ENCODE data around the gene NOS3. TPM values are rescaled to one million over a fixed set of nuclear protein-coding genes. Genes with fewer than 3 reads are reported as not detected.

The NOS3 gene
- total and polyA plus RNA-seq, 9 of the 15 experiments (the other 6 are each of a cell fraction or from before 2014, with no cell fraction given) = 1.1 to 121 (median 23.6) TPM

- TF ChIP-seq VEZF1 (CRISPR knock-in tag; IDR thresholded peaks at IDR 0.05) (peak; percentile 99), CBX1 (IDR thresholded peaks at IDR 0.05; ENCODE audit: low read depth) (0 out of 2 replicates have a peak, but pooled peaks have one; percentile 38), TSHZ1 (CRISPR knock-in tag; IDR thresholded peaks at IDR 0.05) (no peak), MAZ (CRISPR knock-in tag; conservative IDR thresholded peaks at IDR 0.05 in 1 of 2, IDR thresholded peaks at IDR 0.05 in 1 of 2) (peak; percentile 99), SAP30 (IDR thresholded peaks at IDR 0.05; ENCODE audit: borderline replicate concordance, insufficient read depth, low read depth, low read length, poor library complexity, severe bottlenecking) (peak; percentile 17), SMC3 (conservative IDR thresholded peaks at IDR 0.05; ENCODE audit: insufficient read depth, low read depth, low read length) (peak; percentile 34; the same call in 1 of the 2 replicates), ADNP (tag; IDR thresholded peaks at IDR 0.05) (no peak), UBTF (IDR thresholded peaks at IDR 0.05; ENCODE audit: borderline replicate concordance in 1 of 2, low read depth in 2 of 2, low read length in 2 of 2) (0 out of 4 replicates have a peak, but pooled peaks of 1 of the 2 experiments have one; percentile 17), SMARCA5 (IDR thresholded peaks at IDR 0.05) (no peak; the same call in 1 of the 2 replicates), PCBP1 (IDR thresholded peaks at IDR 0.05; ENCODE audit: low read depth, low read length, poor library complexity, severe bottlenecking) (peak; percentile 72), CHD2 (IDR thresholded peaks at IDR 0.05; ENCODE audit: low read depth, low read length) (no peak), CBX2 (IDR thresholded peaks at IDR 0.05; ENCODE audit: insufficient read depth, low read length, poor library complexity, severe bottlenecking) (no peak), DACH1 (IDR thresholded peaks at IDR 0.05; ENCODE audit: partially characterized antibody) (no peak), POLR2A (conservative IDR thresholded peaks at IDR 0.05) (peak; percentile 77), ZNF311 (CRISPR knock-in tag; IDR thresholded peaks at IDR 0.05) (no peak), ZNF644 (tag; IDR thresholded peaks at IDR 0.05; ENCODE audit: low read depth) (peak; percentile 98), NEUROD1 (IDR thresholded peaks at IDR 0.05; ENCODE audit: borderline replicate concordance, low read depth, low read length, partially characterized antibody) (peak; percentile 7), NFXL1 (CRISPR knock-in tag; IDR thresholded peaks at IDR 0.05) (no peak), ZNF12 (CRISPR knock-in tag; IDR thresholded peaks at IDR 0.05) (no peak), XRCC5 (IDR thresholded peaks at IDR 0.05; ENCODE audit: low read depth, low read length) (0 out of 2 replicates have a peak, but pooled peaks have one; percentile 2), GTF2A2 (tag; IDR thresholded peaks at IDR 0.05) (no peak)
These were observed 68.7 kb downstream of the NOS3 start, which contains the start of gene SLC4A2 (continued) for GRCh38 chr7:151059367-151060112.

Measured in K562 (cell line).